Measurements from ENCODE around the gene GLIS1. TPM values are rescaled to one million over a fixed set of nuclear protein-coding genes. Genes with fewer than 3 reads are reported as not detected.

The GLIS1 gene
- total and polyA plus RNA-seq, 2 experiments from 2014 or later, result 0.26 to 0.31 TPM

- H3K4me3 Mint-ChIP-seq, result no peak overlapping the region
- Histone ChIP-seq H3K27ac (ENCODE audit: low read depth) (no peak overlapping the region), H3K36me3 (ENCODE audit: insufficient read depth) (no peaks in the 10 kb centered on the region), H4K20me1 (replicated peaks; ENCODE audit: insufficient read depth) (no peaks in the 10 kb centered on the region), H3K4me2 (no peak overlapping the region), H2AFZ (no peak overlapping the region), H3K79me2 (replicated peaks; ENCODE audit: insufficient read depth) (no peaks in the 10 kb centered on the region), H3K27me3 (ENCODE audit: insufficient read depth) (no peaks in the 10 kb centered on the region), H3K9me2 (ENCODE audit: insufficient read depth) (no peaks in the 10 kb centered on the region), H3F3A (replicated peaks; ENCODE audit: low read depth) (0 out of 2 replicates have a peak, but pooled peaks cover 3% of the 10 kb centered on the region), H3K4me1 (ENCODE audit: insufficient read depth) (no peaks in the 10 kb centered on the region; the same call in 1 of the 2 replicates), H3K4me3 (no peak overlapping the region)
- DNase-seq (ENCODE audit: low spot score) (no peak), ATAC-seq (no peak)
- H3K36me3 Mint-ChIP-seq (ENCODE audit: low read depth), result no peaks in the 10 kb centered on the region
- peaks cover 28% of the 10 kb centered on the region for H3K27me3 Mint-ChIP-seq (ENCODE audit: insufficient read depth, low read depth, poor library complexity)
- no peak for TF ChIP-seq ZNF462 (CRISPR knock-in tag; IDR thresholded peaks at IDR 0.05)
- no peak for TF ChIP-seq NANOG (IDR thresholded peaks at IDR 0.05; ENCODE audit: borderline replicate concordance)
- no peak for TF ChIP-seq CREB1 (CRISPR knock-in tag; IDR thresholded peaks at IDR 0.05; ENCODE audit: low read depth)
- TF ChIP-seq EZH2 (IDR thresholded peaks at IDR 0.05; ENCODE audit: low read depth, unreplicated experiment), result no peak
- TF ChIP-seq STAT1 (IDR thresholded peaks at IDR 0.05; ENCODE audit: unreplicated experiment), result no peak
- TF ChIP-seq ETS1 (IDR thresholded peaks at IDR 0.05), result no peak
- no peak for TF ChIP-seq JUNB (IDR thresholded peaks at IDR 0.05; ENCODE audit: unreplicated experiment)
- TF ChIP-seq ZNF331 (CRISPR knock-in tag; IDR thresholded peaks at IDR 0.05; ENCODE audit: low read depth), result no peak
- no peak for TF ChIP-seq ZNF114 (CRISPR knock-in tag; IDR thresholded peaks at IDR 0.05)
- TF ChIP-seq EZH2phosphoT487 (IDR thresholded peaks at IDR 0.05; ENCODE audit: unreplicated experiment), result no peak
- no peak for TF ChIP-seq POLR2AphosphoS5 (IDR thresholded peaks at IDR 0.05; ENCODE audit: low read depth)
- no peak for TF ChIP-seq REST (IDR thresholded peaks at IDR 0.05; ENCODE audit: unreplicated experiment)
- TF ChIP-seq CTCF (conservative IDR thresholded peaks at IDR 0.05; ENCODE audit: low read depth in 2 of 2), result no peak
- H3K4me1 Mint-ChIP-seq, result peaks cover 26% of the 10 kb centered on the region
- H3K9me3 Mint-ChIP-seq, result peaks cover 3% of the 10 kb centered on the region; the same call in 1 of the 3 replicates
- no peak overlapping the region for H3K27ac Mint-ChIP-seq
Observed at GRCh38 chr1:53483656-53484055, 255.3 kb downstream of the GLIS1 start.

All from GM23338 (cell line).